Breast epithelium (tissue), 4 donors: Measurements from ENCODE around the gene HIP1R. TPM values are rescaled to one million over a fixed set of nuclear protein-coding genes. Genes with fewer than 3 reads are reported as not detected.

Experiments
- DNase-seq, 2 donors: peaks; one replicate each; pipeline ENCODE4 v3.0.0-alpha.2; 2019; ENCODE audit warnings: low spot score in 2 of 2
- H3K27ac ChIP-seq, 2 donors: fragments of 200-600 bp; sonication (generic) in 1 of 2; one replicate each; pipeline ENCODE4 v1.5.1; 2016 to 2019; ENCODE audit warnings: mild to moderate bottlenecking in 1 of 2
- H3K27me3 ChIP-seq, 2 donors: fragments of 200-600 bp; sonication (generic) in 1 of 2; one replicate each; pipeline versions ENCODE4 v1.5.1 to v1.6.0; 2017 to 2019; ENCODE audit warnings: control low read depth in 1 of 2, mild to moderate bottlenecking in 1 of 2
- H3K36me3 ChIP-seq: fragments of 200-600 bp; one replicate; pipeline ENCODE4 v1.5.1; 2019
- H3K4me1 ChIP-seq, 2 donors: fragments of 200-600 bp; sonication (generic); one replicate each; pipeline ENCODE4 v1.5.1; 2016 to 2019; ENCODE audit warnings: control low read depth in 1 of 2
- H3K4me3 ChIP-seq, 3 donors: fragments of 200-600 bp; sonication (generic); 1 replicate in 2 of 3; 2 replicates in 1 of 3; pipeline ENCODE4 v1.5.1; 2016 to 2019; ENCODE audit warnings: mild to moderate bottlenecking in 3 of 3, moderate library complexity in 2 of 3
- H3K9me3 ChIP-seq, 2 donors: fragments of 200-600 bp; sonication (generic) in 1 of 2; one replicate each; pipeline ENCODE4 v1.5.1; 2016 to 2019; ENCODE audit warnings: control low read depth in 1 of 2
- POLR2A ChIP-seq: fragments of 450-650 bp; IDR thresholded peaks from one replicate; pipeline ENCODE4 v1.6.1; 2016; ENCODE audit warnings: antibody characterized with exemption, mild to moderate bottlenecking, moderate library complexity
- POLR2AphosphoS5 ChIP-seq, 3 donors: sonication (generic); formaldehyde crosslinking; IDR thresholded peaks; one replicate each; pipeline ENCODE4 v1.6.1; 2017; ENCODE audit warnings: antibody characterized with exemption in 3 of 3
- intact Hi-C: fragments of 100-400 bp; cut with DNase I; formaldehyde crosslinking; loops from one replicate; pipeline ENCODE4 v1.15.1; 2023; ENCODE audit warnings: low total_unique reads
- total RNA-seq, 3 donors: library from RNA; depleted of rRNA; stranded (reverse); fragments of >200 nt; gene quantifications; one replicate each; pipeline ENCODE4 v1.1.0, GENCODE V29; 2016
- TF ChIP-seq, protein P1 (sequence below), 3 donors: fragments of 450-650 bp; IDR thresholded peaks; one replicate each; pipeline ENCODE4 v1.5.1; 2016 to 2017; ENCODE audit warnings: antibody characterized with exemption in 3 of 3, mild to moderate bottlenecking in 3 of 3, moderate library complexity in 3 of 3

Gene HIP1R
- total RNA-seq, 3 donors from 2014 or later, result 17.8 to 83.3 (median 49.5) TPM

DNA sequence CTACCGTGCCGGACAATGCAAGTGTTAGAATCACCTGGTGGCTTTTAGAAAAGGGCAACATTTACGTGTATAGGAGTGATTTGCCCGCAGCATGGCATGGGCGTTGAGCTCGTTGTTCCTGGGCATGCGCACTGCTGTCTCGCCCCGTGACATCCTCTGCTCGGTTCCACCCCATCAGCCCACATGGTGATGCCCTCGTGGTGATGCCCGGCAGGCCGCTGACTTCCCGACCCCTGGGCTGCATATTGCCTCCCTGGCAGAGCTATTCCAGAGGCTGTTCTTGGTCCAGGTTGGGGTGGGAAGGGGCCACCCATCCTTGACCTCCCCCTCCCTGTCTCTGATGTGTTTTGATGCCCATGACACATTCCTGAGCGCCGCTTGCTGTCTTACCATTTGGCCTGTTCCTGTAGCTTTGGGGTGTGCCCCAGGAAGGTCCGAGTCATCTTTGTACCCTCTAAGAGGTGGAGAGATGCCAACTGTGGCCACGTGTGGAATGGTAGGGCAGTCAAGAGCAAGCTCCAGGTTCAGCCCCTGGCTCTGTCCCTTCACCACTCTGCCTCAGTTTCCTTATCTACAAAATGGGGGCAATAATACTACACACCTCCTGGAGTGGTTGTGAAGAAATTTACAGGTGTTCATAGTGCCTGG is 4.8 kb downstream of the HIP1R start:
- Histone ChIP-seq H3K27ac (peak overlapping the region; percentile 94 to 96), H3K9me3 (no peaks in the 10 kb centered on the region), H3K4me1 (peaks cover 0 to 23% of the 10 kb centered on the region in 2 donors), H3K36me3 (no peaks in the 10 kb centered on the region), H3K4me3 (no peak overlapping the region), H3K27me3 (no peaks in the 10 kb centered on the region)
- DNase-seq, result no peak
- TF ChIP-seq, protein P1, sequence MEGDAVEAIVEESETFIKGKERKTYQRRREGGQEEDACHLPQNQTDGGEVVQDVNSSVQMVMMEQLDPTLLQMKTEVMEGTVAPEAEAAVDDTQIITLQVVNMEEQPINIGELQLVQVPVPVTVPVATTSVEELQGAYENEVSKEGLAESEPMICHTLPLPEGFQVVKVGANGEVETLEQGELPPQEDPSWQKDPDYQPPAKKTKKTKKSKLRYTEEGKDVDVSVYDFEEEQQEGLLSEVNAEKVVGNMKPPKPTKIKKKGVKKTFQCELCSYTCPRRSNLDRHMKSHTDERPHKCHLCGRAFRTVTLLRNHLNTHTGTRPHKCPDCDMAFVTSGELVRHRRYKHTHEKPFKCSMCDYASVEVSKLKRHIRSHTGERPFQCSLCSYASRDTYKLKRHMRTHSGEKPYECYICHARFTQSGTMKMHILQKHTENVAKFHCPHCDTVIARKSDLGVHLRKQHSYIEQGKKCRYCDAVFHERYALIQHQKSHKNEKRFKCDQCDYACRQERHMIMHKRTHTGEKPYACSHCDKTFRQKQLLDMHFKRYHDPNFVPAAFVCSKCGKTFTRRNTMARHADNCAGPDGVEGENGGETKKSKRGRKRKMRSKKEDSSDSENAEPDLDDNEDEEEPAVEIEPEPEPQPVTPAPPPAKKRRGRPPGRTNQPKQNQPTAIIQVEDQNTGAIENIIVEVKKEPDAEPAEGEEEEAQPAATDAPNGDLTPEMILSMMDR (IDR thresholded peaks at IDR 0.05), result no peak
- TF ChIP-seq POLR2A, result no peak
- TF ChIP-seq POLR2AphosphoS5 (IDR thresholded peaks at IDR 0.05), result no peak
- intact Hi-C loops, result no loop called here

DNA sequence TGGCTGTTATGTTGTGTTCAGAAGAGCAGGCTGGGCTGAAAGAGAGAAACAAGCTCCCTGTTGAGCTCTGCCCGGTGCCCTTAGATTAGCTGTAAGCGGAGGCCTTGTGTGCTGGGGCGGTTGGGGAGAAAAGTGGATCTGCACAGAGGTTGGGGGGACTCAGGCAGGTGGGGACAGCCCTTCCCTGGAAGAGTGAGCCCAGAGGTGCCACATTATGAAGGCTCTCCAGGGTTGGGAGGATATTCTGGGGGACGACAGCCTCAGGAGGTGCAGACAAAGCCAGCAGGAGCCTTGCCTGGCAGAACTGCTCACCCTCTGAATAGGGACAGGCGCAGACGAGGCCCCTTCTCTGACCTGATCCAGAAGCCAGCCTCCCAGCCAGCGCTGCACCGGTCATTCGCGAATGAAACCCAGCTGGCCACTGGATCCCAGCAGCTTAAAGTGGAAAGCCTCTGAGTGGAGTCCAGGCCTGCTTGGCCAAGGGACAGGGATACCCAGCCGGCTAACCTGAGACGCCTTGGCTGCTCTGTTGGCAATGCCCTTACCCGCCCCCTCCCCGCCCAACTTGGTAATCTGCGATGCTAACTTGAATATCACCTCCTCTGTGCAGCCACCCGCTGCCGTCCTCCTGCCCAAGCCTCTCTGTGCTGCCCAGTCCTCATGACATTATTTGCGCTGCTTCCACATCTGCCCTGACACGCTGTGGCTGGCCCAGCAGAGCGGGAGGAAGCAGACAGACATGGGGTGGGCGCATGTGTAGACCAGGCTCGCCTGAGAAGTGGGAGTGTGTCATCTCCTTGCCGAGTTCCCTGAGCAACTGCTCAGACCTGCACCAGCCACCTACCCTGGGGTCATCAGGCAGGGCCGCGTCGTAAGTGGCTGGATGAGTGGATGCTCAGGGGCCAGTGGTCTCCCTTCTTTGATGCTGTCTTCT is 5.6 kb downstream of the HIP1R start:
- peak in 1 of 2 donors; percentile 47 for DNase-seq
- intact Hi-C loops, result no loop called here
- H3K4me1 ChIP-seq, result peaks cover 0 to 29% of the 10 kb centered on the region in 2 donors
- peak overlapping the region; percentile 94 to 96 for H3K27ac ChIP-seq
- no peaks in the 10 kb centered on the region for H3K9me3 ChIP-seq
- H3K4me3 ChIP-seq, result peak overlapping the region in 1 of 3 donors; percentile 6
- H3K27me3 ChIP-seq, result no peaks in the 10 kb centered on the region
- no peaks in the 10 kb centered on the region for H3K36me3 ChIP-seq
- no peak for TF ChIP-seq POLR2A
- no peak for TF ChIP-seq POLR2AphosphoS5 (IDR thresholded peaks at IDR 0.05)
- TF ChIP-seq, protein P1 (IDR thresholded peaks at IDR 0.05), result no peak

DNA sequence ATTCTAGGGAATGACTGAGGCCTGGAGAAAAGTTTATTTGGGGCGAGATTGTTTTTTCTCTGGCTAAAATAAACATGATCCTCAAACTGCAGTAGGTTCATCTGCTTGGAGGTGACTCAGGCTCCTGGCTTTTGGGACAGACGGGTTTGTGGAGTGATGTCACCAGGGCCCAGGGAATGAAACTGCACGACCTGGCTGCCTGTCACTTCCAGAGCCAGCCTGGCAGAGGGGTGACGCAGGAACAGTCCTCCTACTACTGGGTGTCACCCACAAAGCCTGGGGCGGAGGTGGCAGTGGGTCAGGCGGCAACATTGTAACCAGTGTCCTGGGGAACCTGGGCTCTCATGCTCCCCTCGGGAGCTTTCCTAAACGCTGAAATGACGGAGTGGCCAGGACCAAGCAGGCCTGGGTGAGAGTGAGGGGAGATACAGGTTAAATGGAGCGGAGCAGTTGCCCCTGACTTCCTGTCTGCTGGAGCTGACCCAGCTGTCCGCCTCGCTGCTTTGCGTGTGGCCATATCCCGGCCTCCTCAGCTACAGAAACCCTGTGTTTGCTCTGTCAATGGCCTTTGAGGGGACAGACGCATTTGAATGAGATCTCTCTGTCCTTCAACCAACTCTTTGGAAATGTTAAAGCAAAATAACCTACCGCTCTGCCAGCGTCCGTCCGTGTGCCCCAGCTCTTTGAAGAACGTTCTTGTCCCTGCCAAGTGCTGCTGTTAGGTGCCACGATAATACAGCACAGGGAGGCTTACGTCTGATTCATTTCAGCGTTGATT is 6.5 kb downstream of the HIP1R start:
- peak overlapping the region in 2 of 3 donors; percentile 11 to 47 for H3K4me3 ChIP-seq
- H3K27me3 ChIP-seq, result no peaks in the 10 kb centered on the region
- H3K9me3 ChIP-seq, result no peaks in the 10 kb centered on the region
- H3K36me3 ChIP-seq, result no peaks in the 10 kb centered on the region
- TF ChIP-seq, protein P1 (IDR thresholded peaks at IDR 0.05), result no peak
- TF ChIP-seq POLR2AphosphoS5 (IDR thresholded peaks at IDR 0.05), result peak in 1 of 3 donors; percentile 63
- peak; percentile 85 to 91 for DNase-seq
- H3K27ac ChIP-seq, result peak overlapping the region; percentile 94 to 96
- intact Hi-C loops, result no loop called here
- peaks cover 0 to 34% of the 10 kb centered on the region in 2 donors for H3K4me1 ChIP-seq

DNA sequence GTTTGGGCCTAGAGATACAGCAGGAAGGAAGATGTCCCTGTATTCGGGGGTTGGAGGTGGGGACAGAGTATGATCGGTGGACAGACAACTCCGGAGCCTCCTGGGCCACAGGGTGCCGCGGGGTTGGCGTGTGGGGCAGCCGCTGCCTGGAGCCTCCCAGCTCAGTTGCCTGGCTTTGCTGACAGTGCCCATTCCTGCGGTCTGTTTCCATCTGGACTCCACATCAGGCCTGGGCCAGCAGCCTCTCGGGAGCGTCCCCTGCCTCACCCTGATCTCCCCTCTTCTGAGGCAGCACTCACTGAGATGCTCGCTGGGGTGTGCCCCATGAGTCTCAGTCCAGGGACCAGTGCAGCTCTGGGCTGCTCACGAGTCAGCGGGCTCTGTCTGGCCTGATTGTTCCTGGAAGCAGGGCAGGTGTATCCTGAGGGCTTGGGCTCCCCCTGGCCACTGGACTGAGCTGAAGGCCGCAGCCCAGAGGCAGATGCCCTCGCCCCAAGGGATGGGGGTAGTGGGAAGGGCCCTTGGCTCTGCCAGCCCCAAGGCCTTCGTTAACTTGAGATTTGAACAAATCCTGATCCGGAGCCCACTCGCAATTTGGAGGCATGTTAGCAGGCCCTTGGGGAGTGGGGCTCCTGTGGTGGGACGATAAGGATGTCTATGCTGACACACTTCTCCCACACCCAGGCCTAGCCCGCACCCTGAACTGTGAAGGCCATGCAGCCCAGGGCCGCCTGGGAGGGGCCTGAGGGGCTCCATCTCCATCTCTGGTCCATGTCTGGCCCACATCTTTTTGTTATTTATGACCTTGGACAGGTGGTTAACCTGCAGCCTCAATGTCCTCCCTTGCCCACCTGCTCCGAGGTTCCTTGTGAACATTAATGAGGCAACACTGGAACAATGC is 7.5 kb downstream of the HIP1R start:
- no peaks in the 10 kb centered on the region for H3K27me3 ChIP-seq
- H3K9me3 ChIP-seq, result no peaks in the 10 kb centered on the region
- H3K4me1 ChIP-seq, result peaks cover 0 to 34% of the 10 kb centered on the region in 2 donors
- peak overlapping the region; percentile 94 to 96 for H3K27ac ChIP-seq
- no peaks in the 10 kb centered on the region for H3K36me3 ChIP-seq
- H3K4me3 ChIP-seq, result no peak overlapping the region
- no peak for TF ChIP-seq POLR2A
- no peak for TF ChIP-seq POLR2AphosphoS5 (IDR thresholded peaks at IDR 0.05)
- TF ChIP-seq, protein P1 (IDR thresholded peaks at IDR 0.05), result no peak
- intact Hi-C loops, result no loop called here
- no peak for DNase-seq
